Activated CD4-positive, alpha-beta T cell treated with anti-CD3 and anti-CD28 coated beads, Interleukin-2, amount 50 U/mL, for 1 hour (primary cell): ENCODE results near the gene NR1I2.

Experiments
- DNase-seq: peaks from one replicate; pipeline ENCODE4 v3.0.0-alpha.2; 2020

NR1I2 gene

DNA sequence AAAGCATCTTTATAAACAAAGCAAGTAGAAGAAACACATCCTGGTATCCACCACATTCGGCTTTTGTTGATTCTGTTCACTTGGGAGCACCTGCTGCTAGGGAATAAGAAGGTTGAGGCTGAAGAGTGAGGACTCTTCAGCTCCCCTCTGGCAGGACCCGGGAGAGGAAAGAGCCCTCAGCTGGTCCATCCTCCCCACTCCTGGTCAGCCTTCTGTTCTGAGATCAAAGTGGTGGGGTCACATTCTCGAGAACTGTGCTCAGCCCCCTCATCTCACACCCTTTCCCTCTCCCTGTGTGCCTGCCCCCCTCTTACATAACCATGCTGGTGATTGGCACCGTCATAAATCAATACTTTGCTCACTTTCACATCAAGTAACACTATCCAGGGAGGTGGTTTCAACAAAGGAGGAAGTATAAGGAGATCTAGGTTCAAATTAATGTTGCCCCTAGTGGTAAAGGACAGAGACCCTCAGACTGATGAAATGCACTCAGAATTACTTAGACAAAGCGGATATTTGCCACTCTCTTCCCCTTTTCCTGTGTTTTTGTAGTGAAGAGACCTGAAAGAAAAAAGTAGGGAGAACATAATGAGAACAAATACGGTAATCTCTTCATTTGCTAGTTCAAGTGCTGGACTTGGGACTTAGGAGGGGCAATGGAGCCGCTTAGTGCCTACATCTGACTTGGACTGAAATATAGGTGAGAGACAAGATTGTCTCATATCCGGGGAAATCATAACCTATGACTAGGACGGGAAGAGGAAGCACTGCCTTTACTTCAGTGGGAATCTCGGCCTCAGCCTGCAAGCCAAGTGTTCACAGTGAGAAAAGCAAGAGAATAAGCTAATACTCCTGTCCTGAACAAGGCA is at the start of gene NR1I2:
Gene NR1I2, plus strand, starts transcription at position 772 of the 869 bp plus-strand sequence.
- DNase-seq = no peak

- no peak for DNase-seq
Observed at GRCh38 chr3:119733812-119734211, 48.1 kb upstream of the NR1I2 start.

DNA sequence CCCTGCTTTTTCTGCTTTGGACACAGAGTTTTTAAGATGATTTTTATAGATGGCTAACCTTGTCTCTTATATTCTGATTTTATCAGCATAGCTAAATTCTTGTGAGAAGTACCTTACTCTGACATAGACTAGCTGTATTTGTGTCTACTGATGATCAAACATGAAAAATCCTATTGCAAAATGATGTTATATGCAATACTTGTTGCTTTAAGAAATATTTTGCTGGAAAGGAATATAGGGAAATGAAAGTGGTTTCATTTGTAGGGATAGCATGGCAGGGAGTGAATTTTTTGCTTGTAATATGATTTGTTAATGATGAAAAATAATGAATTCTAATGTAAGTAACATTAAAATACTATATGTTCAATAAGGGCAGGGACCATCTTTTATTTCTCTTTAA is 43.2 kb upstream of the NR1I2 start:
- no peak for DNase-seq

DNA sequence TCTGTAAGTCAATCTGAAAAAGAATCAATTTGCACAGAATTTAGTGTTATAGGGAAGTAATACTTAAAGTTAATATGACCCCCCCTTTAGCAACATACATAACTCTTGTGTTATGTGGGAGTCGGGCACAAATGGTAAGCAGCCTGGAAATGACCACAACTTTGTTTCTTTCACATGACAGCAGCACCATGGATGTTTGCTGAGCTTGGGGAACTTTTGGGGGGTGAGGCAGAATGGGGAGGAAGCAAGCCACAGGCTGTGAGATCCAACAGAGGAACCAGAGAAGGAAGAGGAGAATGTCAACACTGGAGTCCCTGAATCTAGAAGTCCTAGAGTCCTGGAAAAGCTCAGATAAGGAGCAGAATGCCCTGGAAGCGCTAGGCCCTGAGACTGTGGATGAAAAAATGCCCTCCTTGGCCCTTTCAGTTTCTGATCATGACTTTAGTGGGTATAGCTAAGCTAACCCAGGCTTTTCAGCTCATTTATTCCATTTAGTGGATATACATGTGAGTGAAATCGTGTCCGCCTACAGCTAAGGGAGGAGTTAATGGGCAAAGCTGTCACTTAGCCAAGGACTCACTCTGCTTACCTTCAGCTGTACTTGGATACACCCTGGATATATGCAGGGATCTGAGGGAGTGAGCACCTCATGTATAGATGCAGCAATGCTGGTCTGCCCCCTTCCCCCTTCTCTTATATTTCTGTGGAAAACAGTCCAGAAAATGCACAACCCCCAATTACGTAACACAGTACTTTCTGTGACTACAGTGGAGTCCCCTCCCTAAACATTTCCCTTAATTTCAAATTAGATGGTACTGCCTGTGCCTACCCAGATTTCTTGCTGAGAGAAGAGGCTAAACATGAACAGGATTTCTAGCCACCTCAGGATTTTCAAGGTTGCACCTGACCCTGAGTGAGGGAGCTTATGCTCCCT is 40.0 kb upstream of the NR1I2 start:
- no peak for DNase-seq

DNA sequence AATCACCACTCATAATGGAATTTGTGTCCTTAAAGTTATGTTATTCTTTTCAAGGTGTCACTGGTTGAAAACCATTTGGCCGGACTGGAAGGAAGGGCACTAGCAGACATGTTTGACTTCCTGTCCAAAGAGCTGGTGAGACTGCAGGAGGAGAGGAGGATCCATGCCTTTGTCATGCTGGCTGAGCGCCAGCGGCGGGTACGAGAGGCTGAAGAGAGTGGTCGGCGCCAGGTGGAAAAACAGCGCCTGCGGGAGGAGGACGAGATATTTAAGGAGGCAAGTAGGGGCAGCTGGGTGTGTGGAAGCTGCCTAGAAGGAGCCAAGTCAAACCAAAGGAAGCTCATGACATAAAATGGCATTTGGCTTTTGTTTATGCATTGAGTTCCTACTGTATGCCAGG is 38.0 kb upstream of the NR1I2 start:
- no peak for DNase-seq

GRCh38 chr3:119745942-119746341 is 36.0 kb upstream of the NR1I2 start:
- no peak for DNase-seq

DNA sequence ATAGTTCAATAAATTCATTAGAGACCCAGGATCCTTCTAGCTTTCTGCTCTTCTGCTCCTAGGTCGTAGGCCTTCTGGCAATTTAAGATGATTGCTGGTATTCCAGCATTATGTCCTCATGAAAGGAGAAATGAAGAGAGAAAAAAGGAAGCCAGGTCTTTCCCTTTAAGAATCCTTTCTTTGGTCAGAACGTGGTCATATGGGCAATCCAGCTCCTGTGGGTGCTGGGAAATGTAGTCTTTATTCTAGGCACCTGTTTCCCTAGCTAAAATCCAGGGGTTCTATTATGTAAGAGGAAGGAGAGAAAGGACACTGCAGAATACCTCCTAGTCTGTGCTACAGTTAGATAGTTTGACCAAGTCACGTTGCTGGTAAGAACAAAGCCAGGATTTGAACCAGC is 35.5 kb upstream of the NR1I2 start:
- DNase-seq = no peak

- DNase-seq = no peak
Observed at GRCh38 chr3:119747357-119747756, 34.5 kb upstream of the NR1I2 start.

DNA sequence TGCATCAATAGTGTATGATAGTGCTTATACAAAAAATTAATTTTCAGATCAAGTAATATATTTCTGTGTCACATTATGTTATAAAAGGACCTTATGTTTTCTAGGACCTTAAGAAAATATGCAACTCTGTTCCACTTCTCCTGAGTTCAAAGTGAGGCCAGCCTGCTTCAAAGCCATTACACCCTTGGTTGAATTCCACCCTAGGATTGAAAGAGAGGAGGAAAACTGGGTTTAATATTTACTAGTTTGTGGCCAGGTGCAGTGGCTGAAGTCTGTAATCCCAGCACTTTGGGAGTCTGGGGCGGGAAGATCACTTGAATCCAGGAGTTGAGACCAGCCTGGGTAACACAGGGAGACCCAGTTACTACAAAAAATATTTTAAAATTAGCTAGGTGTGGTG is 32.9 kb upstream of the NR1I2 start:
- no peak for DNase-seq

GRCh38 chr3:119751423-119751822 is 30.5 kb upstream of the NR1I2 start:
- DNase-seq = no peak

GRCh38 chr3:119759962-119760361 is 21.9 kb upstream of the NR1I2 start:
- DNase-seq = no peak

DNA sequence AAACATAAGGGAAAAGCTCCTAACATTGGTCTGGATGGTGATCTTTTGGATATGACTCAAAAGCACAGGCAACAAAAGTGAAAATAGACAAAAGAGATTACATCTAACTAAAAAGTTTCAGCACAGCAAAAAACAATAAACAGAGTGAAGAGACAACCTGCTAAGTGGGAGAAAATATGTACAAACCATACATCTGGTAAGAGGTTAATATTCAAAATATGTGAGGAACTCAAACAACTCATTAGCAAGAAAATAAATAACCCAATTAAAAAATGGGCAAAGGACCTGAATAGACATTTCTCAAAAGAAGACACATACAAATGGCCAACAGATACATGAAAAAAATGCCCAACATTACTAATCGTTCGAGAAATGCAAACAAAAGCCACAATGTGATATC is 19.0 kb upstream of the NR1I2 start:
- DNase-seq = no peak

GRCh38 chr3:119763466-119763865 is 18.4 kb upstream of the NR1I2 start:
- no peak for DNase-seq

- no peak for DNase-seq
Observed at GRCh38 chr3:119765239-119765638, 16.7 kb upstream of the NR1I2 start.

- no peak for DNase-seq
Observed at GRCh38 chr3:119767936-119768601, 13.8 kb upstream of the NR1I2 start.

- no peak for DNase-seq
Observed at GRCh38 chr3:119768668-119769393, 13.1 kb upstream of the NR1I2 start.

DNA sequence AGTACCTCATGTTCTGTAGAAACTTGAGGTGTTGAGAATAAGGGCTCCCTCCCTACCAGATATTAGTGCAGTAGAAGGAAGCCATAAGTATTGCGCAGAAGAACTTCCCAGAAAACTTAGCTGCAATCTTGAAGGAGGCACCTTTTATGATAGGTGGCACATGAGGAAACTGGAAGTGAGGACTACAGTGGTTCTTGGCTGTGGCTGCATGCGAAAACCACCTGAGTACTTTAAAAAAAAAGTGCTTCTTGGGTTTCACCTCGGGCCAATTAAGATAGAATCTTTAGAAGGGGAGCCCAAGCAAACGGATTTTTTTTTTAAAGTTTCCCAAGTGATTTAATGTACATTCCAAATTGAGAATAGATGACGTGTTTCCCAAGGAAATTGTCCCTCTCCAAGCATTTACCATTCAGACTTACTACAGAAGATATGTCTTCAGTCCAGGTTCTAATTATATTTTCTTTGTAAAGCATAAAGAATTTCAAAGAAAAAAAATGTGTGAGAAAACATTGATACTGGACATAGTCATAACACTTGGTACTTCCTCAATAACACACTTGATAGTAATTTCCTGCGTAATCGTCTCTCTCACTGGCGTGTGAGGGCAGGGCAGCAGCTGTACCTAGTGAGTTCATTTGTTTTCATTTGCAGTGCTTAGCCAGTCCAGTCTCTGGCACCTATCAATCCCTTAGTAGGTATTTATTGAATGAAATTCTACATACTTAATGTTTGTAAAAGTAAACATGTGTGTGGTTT is 12.3 kb upstream of the NR1I2 start:
- DNase-seq = no peak

- DNase-seq = no peak
Observed at GRCh38 chr3:119774444-119774843, 7.5 kb upstream of the NR1I2 start.

- no peak for DNase-seq
Observed at GRCh38 chr3:119776304-119776703, 5.6 kb upstream of the NR1I2 start.

DNA sequence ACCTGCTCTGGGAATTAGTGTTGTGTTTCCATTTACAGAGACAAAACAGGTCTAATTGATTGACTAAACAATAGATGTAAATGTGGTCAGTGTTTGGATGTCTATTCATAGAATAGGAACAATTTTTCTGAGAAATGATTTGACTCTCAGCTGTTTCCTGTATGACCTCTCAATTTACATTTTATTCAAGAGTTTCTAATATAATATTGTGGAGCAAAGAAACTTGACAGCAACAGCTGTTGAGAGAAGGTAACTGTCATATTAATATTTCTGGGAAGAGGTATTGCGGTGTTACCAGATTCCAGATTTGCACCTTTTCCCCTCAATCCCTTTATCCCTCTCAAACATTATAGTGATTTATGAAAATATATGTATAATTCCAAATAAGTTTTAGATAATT is 3.7 kb upstream of the NR1I2 start:
- DNase-seq = no peak

DNA sequence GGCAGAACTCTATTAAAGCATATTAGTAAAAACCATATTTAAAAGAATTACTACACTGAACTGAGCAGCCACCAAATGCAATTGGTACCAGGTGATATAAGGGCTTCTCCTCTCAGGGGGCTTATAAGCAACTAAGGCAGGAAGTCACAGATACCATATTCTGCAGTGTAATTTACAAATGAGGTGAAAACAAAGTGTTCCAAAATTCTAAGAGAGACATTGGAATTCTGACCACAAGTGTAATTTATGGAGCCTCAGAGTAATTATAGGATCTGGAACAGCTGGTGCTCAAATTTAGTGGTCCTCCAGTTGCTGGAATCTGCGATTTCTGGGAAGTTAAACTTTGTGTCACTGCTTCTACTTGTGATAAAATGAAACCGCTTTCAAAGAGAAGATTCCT is 3.1 kb upstream of the NR1I2 start:
- no peak for DNase-seq
